Activated CD4-positive, alpha-beta T cell treated with anti-CD3 and anti-CD28 coated beads, Interleukin-2, amount 10 ng/mL, durations not matched to agents 24 days and 14 days (primary cell): ENCODE results near the gene DDX10. TPM values are rescaled to one million over a fixed set of nuclear protein-coding genes. Genes with fewer than 3 reads are reported as not detected.

Experiments used
- DNase-seq: peaks from one replicate; pipeline ENCODE4 v3.0.0; 2022
- H3K27ac Mint-ChIP-seq: one replicate; pipeline ENCODE4 v1.8.0; 2022; ENCODE audit warnings: mild to moderate bottlenecking, mixed read lengths
- H3K27me3 Mint-ChIP-seq: one replicate; pipeline ENCODE4 v1.8.0; 2022; ENCODE audit warnings: mixed read lengths
- H3K36me3 Mint-ChIP-seq: one replicate; pipeline ENCODE4 v1.8.0; 2022; ENCODE audit warnings: low read depth, mild to moderate bottlenecking, mixed read lengths
- H3K4me1 Mint-ChIP-seq: one replicate; pipeline ENCODE4 v1.8.0; 2021; ENCODE audit warnings: mixed read lengths
- H3K4me3 Mint-ChIP-seq: one replicate; pipeline ENCODE4 v1.8.0; 2022; ENCODE audit warnings: mild to moderate bottlenecking, moderate library complexity, mixed read lengths
- H3K9me3 Mint-ChIP-seq: one replicate; pipeline ENCODE4 v1.8.0; 2021; ENCODE audit warnings: mixed read lengths
- intact Hi-C: fragments of 100-400 bp; cut with micrococcal nuclease; formaldehyde crosslinking; loops from one replicate; pipeline ENCODE4 v1.15.1; 2023
- total RNA-seq: library from RNA; stranded (reverse); gene quantifications from 2 replicates; pipeline ENCODE4 v1.2.3, GENCODE V29; 2022

The DDX10 gene
- total RNA-seq, 1 donor from 2014 or later: 71.6 TPM

- no peak overlapping the region for H3K27ac Mint-ChIP-seq
- H3K4me3 Mint-ChIP-seq: no peak overlapping the region
- no peak for DNase-seq
- peaks cover 36% of the 10 kb centered on the region for H3K36me3 Mint-ChIP-seq
- H3K27me3 Mint-ChIP-seq: peaks cover 2% of the 10 kb centered on the region
- H3K9me3 Mint-ChIP-seq: no peaks in the 10 kb centered on the region
- intact Hi-C loops: loop anchor here (5.0 kb wide), 1 partner anchor 447 kb away; the partner anchor contains the start of genes ATM and NPAT
- H3K4me1 Mint-ChIP-seq: peaks cover 40% of the 10 kb centered on the region
Observed at GRCh38 chr11:108669711-108670110, 4.8 kb downstream of the DDX10 start.

- Mint-ChIP-seq H3K4me1 (peaks cover 38% of the 10 kb centered on the region), H3K36me3 (peaks cover 40% of the 10 kb centered on the region), H3K27me3 (no peaks in the 10 kb centered on the region), H3K4me3 (no peak overlapping the region), H3K27ac (no peak overlapping the region), H3K9me3 (no peaks in the 10 kb centered on the region)
- intact Hi-C loops: no loop called here
- peak; percentile 49 for DNase-seq
Observed at GRCh38 chr11:108670451-108670850, 5.6 kb downstream of the DDX10 start.

GRCh38 chr11:108672113-108672512 is 7.2 kb downstream of the DDX10 start:
- Mint-ChIP-seq H3K36me3 (peaks cover 39% of the 10 kb centered on the region), H3K4me3 (no peak overlapping the region), H3K4me1 (peaks cover 24% of the 10 kb centered on the region), H3K27ac (no peak overlapping the region), H3K9me3 (no peaks in the 10 kb centered on the region), H3K27me3 (no peaks in the 10 kb centered on the region)
- intact Hi-C loops: no loop called here
- DNase-seq: no peak

GRCh38 chr11:108672786-108673185 is 7.9 kb downstream of the DDX10 start:
- intact Hi-C loops: no loop called here
- no peak overlapping the region for H3K4me3 Mint-ChIP-seq
- no peak overlapping the region for H3K27ac Mint-ChIP-seq
- no peaks in the 10 kb centered on the region for H3K9me3 Mint-ChIP-seq
- peaks cover 19% of the 10 kb centered on the region for H3K4me1 Mint-ChIP-seq
- no peak for DNase-seq
- peaks cover 43% of the 10 kb centered on the region for H3K36me3 Mint-ChIP-seq
- no peaks in the 10 kb centered on the region for H3K27me3 Mint-ChIP-seq

- no peaks in the 10 kb centered on the region for H3K9me3 Mint-ChIP-seq
- H3K4me3 Mint-ChIP-seq: no peak overlapping the region
- peaks cover 6% of the 10 kb centered on the region for H3K4me1 Mint-ChIP-seq
- H3K36me3 Mint-ChIP-seq: peaks cover 64% of the 10 kb centered on the region
- peak; percentile 32 for DNase-seq
- intact Hi-C loops: no loop called here
- H3K27me3 Mint-ChIP-seq: no peaks in the 10 kb centered on the region
- H3K27ac Mint-ChIP-seq: no peak overlapping the region
Observed at GRCh38 chr11:108679045-108679444, 14.2 kb downstream of the DDX10 start.

GRCh38 chr11:108680271-108680670 is 15.4 kb downstream of the DDX10 start:
- intact Hi-C loops: no loop called here
- no peak overlapping the region for H3K27ac Mint-ChIP-seq
- DNase-seq: no peak
- peaks cover 4% of the 10 kb centered on the region for H3K4me1 Mint-ChIP-seq
- no peak overlapping the region for H3K4me3 Mint-ChIP-seq
- peaks cover 59% of the 10 kb centered on the region for H3K36me3 Mint-ChIP-seq
- no peaks in the 10 kb centered on the region for H3K9me3 Mint-ChIP-seq
- H3K27me3 Mint-ChIP-seq: no peaks in the 10 kb centered on the region

GRCh38 chr11:108685419-108686130 is 20.7 kb downstream of the DDX10 start:
- Mint-ChIP-seq H3K36me3 (peaks cover 63% of the 10 kb centered on the region), H3K27me3 (no peaks in the 10 kb centered on the region), H3K4me1 (peaks cover 4% of the 10 kb centered on the region), H3K9me3 (peaks cover 4% of the 10 kb centered on the region), H3K27ac (no peak overlapping the region), H3K4me3 (no peak overlapping the region)
- intact Hi-C loops: no loop called here
- DNase-seq: no peak

GRCh38 chr11:108693852-108694251 is 29.0 kb downstream of the DDX10 start:
- peaks cover 2% of the 10 kb centered on the region for H3K4me1 Mint-ChIP-seq
- peaks cover 45% of the 10 kb centered on the region for H3K36me3 Mint-ChIP-seq
- DNase-seq: no peak
- H3K27ac Mint-ChIP-seq: no peak overlapping the region
- intact Hi-C loops: no loop called here
- H3K9me3 Mint-ChIP-seq: no peaks in the 10 kb centered on the region
- H3K27me3 Mint-ChIP-seq: no peaks in the 10 kb centered on the region
- no peak overlapping the region for H3K4me3 Mint-ChIP-seq

GRCh38 chr11:108694846-108695245 is 30.0 kb downstream of the DDX10 start:
- peaks cover 36% of the 10 kb centered on the region for H3K36me3 Mint-ChIP-seq
- H3K4me1 Mint-ChIP-seq: peaks cover 2% of the 10 kb centered on the region
- H3K9me3 Mint-ChIP-seq: no peaks in the 10 kb centered on the region
- H3K4me3 Mint-ChIP-seq: no peak overlapping the region
- no peak overlapping the region for H3K27ac Mint-ChIP-seq
- no peak for DNase-seq
- no peaks in the 10 kb centered on the region for H3K27me3 Mint-ChIP-seq
- intact Hi-C loops: loop anchor here (5.0 kb wide), 1 partner anchor 1002 kb away; no protein-coding TSS in a partner anchor

- peak; percentile 80 for DNase-seq
- Mint-ChIP-seq H3K27me3 (no peaks in the 10 kb centered on the region), H3K9me3 (no peaks in the 10 kb centered on the region), H3K4me1 (peaks cover 2% of the 10 kb centered on the region), H3K4me3 (no peak overlapping the region), H3K36me3 (peaks cover 32% of the 10 kb centered on the region), H3K27ac (no peak overlapping the region)
- intact Hi-C loops: loop anchor here (2.0 to 5.0 kb wide), 3 partner anchors 29 to 999 kb away; no protein-coding TSS in a partner anchor
Observed at GRCh38 chr11:108697872-108698473, 33.1 kb downstream of the DDX10 start.

- H3K27ac Mint-ChIP-seq: no peak overlapping the region
- DNase-seq: no peak
- no peaks in the 10 kb centered on the region for H3K4me1 Mint-ChIP-seq
- H3K27me3 Mint-ChIP-seq: no peaks in the 10 kb centered on the region
- H3K4me3 Mint-ChIP-seq: no peak overlapping the region
- peaks cover 27% of the 10 kb centered on the region for H3K36me3 Mint-ChIP-seq
- H3K9me3 Mint-ChIP-seq: no peaks in the 10 kb centered on the region
- intact Hi-C loops: loop anchor here (2.0 to 5.0 kb wide), 3 partner anchors 28 to 998 kb away; no protein-coding TSS in a partner anchor
Observed at GRCh38 chr11:108698844-108699642, 34.2 kb downstream of the DDX10 start.

- intact Hi-C loops: no loop called here
- Mint-ChIP-seq H3K9me3 (peaks cover 7% of the 10 kb centered on the region), H3K36me3 (peaks cover 65% of the 10 kb centered on the region), H3K4me1 (peaks cover 2% of the 10 kb centered on the region), H3K27me3 (no peaks in the 10 kb centered on the region), H3K4me3 (no peak overlapping the region), H3K27ac (no peak overlapping the region)
- no peak for DNase-seq
Observed at GRCh38 chr11:108703916-108704315, 39.0 kb downstream of the DDX10 start.

GRCh38 chr11:108705061-108705460 is 40.2 kb downstream of the DDX10 start:
- no peak overlapping the region for H3K27ac Mint-ChIP-seq
- intact Hi-C loops: no loop called here
- H3K36me3 Mint-ChIP-seq: peaks cover 76% of the 10 kb centered on the region
- H3K27me3 Mint-ChIP-seq: no peaks in the 10 kb centered on the region
- H3K4me1 Mint-ChIP-seq: peaks cover 5% of the 10 kb centered on the region
- H3K9me3 Mint-ChIP-seq: peaks cover 14% of the 10 kb centered on the region
- no peak overlapping the region for H3K4me3 Mint-ChIP-seq
- DNase-seq: no peak

- H3K9me3 Mint-ChIP-seq: peaks cover 19% of the 10 kb centered on the region
- no peak overlapping the region for H3K27ac Mint-ChIP-seq
- no peak for DNase-seq
- peaks cover 10% of the 10 kb centered on the region for H3K4me1 Mint-ChIP-seq
- H3K4me3 Mint-ChIP-seq: no peak overlapping the region
- intact Hi-C loops: no loop called here
- H3K36me3 Mint-ChIP-seq: peaks cover 83% of the 10 kb centered on the region
- no peaks in the 10 kb centered on the region for H3K27me3 Mint-ChIP-seq
Observed at GRCh38 chr11:108708173-108708572, 43.3 kb downstream of the DDX10 start.
